IPS DF 6.9 (cell line): ENCODE measurements around the gene LHX2.

Experiments used
- DNase-seq: peaks from one replicate; pipeline ENCODE4 v3.0.0-alpha.2; 2013; ENCODE audit warnings: low read depth, low spot score
- H3K27ac ChIP-seq: one replicate; pipeline ENCODE4 v1.5.1; 2013; ENCODE audit warnings: low read length, control low read depth
- H3K27me3 ChIP-seq: 2 replicates; pipeline ENCODE4 v1.6.1; 2013; ENCODE audit warnings: mild to moderate bottlenecking, low read length; ENCODE audit not compliant: control insufficient read depth, insufficient read depth
- H3K36me3 ChIP-seq: 2 replicates; pipeline ENCODE4 v1.6.1; 2013; ENCODE audit warnings: low read length; ENCODE audit not compliant: control insufficient read depth, insufficient read depth
- H3K4me1 ChIP-seq: 2 replicates; pipeline ENCODE4 v1.6.1; 2013; ENCODE audit warnings: low read length; ENCODE audit not compliant: control insufficient read depth, insufficient read depth
- H3K4me3 ChIP-seq: 2 replicates; pipeline ENCODE4 v1.5.1; 2013; ENCODE audit warnings: mild to moderate bottlenecking, low read length
- H3K9me3 ChIP-seq: 2 replicates; pipeline ENCODE4 v1.6.1; 2013; ENCODE audit warnings: low read length, inconsistent platforms; ENCODE audit not compliant: control insufficient read depth, insufficient read depth
- WGBS: extraction: QIAGEN DNeasy Blood & Tissue Kit; methylation state at CpG from one replicate; pipeline ENCODE4 v1.1.7; 2013; ENCODE audit warnings: mixed read lengths, missing lambda C conversion rate; ENCODE audit not compliant: insufficient read length, insufficient coverage; 5-methylcytosine and 5-hydroxymethylcytosine counted together

The LHX2 gene

DNA sequence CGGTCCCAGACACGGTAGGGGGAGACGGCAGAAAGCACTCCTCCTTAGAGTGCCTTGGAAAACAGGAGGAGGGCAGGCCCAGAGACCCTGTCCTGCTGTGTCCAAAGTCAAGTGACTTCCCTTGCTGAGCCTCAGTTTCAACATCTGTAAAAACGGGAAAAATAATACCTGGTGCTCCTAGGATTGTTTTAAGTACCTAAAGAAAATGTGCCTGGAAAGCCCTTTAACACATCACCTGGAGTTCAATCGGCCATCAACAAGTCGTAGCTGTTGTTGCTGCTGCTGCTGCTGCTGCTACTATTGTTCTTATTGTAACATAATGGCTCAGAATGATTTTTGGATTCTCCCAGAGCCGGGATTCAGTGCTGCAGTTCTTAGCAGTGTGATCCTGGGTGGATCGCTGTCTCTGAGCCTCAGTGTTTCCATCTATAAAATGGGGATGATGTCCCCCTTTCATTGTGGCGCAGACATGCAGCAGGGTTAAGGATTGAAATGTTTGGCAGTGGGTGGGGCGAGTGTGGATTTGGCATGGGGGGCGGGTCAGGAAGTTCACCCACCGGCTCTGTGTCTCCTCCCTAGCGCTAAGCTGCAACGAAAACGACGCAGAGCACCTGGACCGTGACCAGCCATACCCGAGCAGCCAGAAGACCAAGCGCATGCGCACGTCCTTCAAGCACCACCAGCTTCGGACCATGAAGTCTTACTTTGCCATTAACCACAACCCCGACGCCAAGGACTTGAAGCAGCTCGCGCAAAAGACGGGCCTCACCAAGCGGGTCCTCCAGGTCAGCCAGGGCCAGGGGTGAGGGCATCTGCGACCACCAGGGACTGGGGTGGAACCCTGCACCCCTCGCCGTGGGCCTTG is 9.2 kb downstream of the LHX2 start:
- Histone ChIP-seq H3K4me3 (no peak overlapping the region), H3K27ac (no peak overlapping the region), H3K4me1 (peaks cover 5% of the 10 kb centered on the region), H3K36me3 (no peaks in the 10 kb centered on the region), H3K9me3 (no peaks in the 10 kb centered on the region), H3K27me3 (peaks cover 51% of the 10 kb centered on the region)
- no peak for DNase-seq
- WGBS, result no CpG with 5 or more reads among the region's 31 CpGs

DNA sequence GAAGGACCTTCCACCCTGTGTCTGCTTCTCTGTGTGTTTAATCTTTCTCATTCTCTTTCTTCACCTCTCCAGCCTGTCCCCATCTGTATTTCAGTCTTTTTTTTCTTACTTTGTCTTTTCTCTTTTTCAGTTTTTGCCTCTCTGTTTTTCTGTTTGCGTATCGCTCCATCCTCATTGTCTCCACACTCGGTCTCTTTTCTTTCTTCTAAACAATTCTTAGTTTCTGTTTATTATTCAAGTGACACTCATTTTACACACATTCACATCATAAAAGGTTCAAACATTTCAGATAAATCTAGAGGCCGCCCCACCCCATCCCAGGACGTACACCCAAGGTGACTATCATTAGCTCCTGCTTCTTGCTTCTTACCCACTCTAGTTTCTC is 9.8 kb downstream of the LHX2 start:
- WGBS, result no CpG with 5 or more reads among the region's 5 CpGs
- Histone ChIP-seq H3K36me3 (no peaks in the 10 kb centered on the region), H3K4me3 (no peak overlapping the region), H3K9me3 (no peaks in the 10 kb centered on the region), H3K27me3 (peaks cover 46% of the 10 kb centered on the region), H3K4me1 (peaks cover 5% of the 10 kb centered on the region), H3K27ac (no peak overlapping the region)
- DNase-seq, result no peak

DNA sequence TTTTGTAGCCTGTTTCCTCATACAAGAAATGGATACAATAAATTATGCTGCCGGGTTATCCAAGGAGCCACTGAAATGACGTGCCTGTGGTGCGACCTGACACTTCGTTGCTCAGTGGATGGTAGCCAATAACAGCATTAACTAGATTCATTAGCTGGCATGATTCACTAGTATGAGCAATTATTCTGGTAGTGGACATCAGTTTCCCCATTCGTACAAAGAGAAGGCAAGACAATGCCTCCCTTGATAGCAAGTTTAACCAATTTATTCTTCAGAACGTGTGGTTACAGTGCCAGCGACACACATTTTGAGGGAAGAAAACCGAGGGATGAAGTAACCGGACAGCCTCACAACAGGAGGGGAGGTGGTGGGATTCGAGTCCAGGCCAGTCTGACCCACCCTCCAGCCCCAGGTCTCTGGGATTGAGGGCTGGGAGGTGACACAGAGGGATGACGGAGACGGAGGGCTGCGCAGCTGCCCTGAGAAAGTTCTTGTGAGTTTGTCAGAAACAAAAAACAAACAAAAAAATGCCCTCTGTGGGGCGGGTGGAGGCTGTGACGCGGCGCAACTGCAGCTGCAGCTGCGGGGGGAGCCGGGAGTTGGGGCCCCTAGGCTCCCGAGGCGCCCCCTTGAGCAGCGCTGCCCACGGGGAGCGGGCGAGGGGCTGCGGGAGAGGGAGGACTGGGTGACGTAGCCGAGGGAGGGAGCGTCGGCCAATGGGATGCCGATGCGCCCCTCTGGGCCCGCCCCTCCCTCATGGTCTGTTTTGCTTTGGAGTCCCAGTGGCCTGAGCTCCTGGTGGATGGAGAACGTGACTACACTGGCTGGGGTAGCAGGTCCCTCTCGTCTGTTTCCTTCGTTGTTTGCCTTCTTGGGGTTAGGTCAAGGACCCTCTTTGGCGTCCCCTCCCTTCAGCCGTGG is 10.9 kb downstream of the LHX2 start:
- Histone ChIP-seq H3K36me3 (no peaks in the 10 kb centered on the region), H3K4me3 (no peak overlapping the region), H3K27me3 (peaks cover 35% of the 10 kb centered on the region), H3K4me1 (peaks cover 2% of the 10 kb centered on the region), H3K9me3 (no peaks in the 10 kb centered on the region), H3K27ac (no peak overlapping the region)
- no CpG with 5 or more reads among the region's 38 CpGs for WGBS
- DNase-seq, result no peak

DNA sequence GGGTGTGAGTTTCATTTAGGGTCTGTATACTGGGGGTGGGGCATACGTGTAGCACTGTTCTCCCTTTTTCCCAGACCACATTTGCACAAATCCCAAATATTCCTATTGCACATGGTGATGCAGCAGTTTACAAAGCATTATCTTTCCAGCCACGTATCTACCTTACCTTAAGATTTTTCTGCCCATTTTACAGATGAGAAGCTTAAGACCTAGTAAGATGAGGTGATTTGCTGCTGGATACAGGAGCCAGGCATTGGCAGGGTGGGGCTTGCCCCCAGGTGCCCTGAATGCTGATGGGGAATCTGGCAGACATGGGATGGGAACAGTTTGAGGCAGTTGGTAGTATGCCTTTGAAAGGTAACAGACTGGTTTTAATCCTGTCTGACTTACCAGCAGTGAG is 12.5 kb downstream of the LHX2 start:
- no peaks in the 10 kb centered on the region for H3K36me3 ChIP-seq
- H3K27ac ChIP-seq, result no peak overlapping the region
- no peak overlapping the region for H3K4me3 ChIP-seq
- no CpG with 5 or more reads among the region's 2 CpGs for WGBS
- DNase-seq, result no peak
- H3K9me3 ChIP-seq, result no peaks in the 10 kb centered on the region
- H3K27me3 ChIP-seq, result peaks cover 30% of the 10 kb centered on the region
- peaks cover 2% of the 10 kb centered on the region; the same call in 1 of the 2 replicates for H3K4me1 ChIP-seq

DNA sequence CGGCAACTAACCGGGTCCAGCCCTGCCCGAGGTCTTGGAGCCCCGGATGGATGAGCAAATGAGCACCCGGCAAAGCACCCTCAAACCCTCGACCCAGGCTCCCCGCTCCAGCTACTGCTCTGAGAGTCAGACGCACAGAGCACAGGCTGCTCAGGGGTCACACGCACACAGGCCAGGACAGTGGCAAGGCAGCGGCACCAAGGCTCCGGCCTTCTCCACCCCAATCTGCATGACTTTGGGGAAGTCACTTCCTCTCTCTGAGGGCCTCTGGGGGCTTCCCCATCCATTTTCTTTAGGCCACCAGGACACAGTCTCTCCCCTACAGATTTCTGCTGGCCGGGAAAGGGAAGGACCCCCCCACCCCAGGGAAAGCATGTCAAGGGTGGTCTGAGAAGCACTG is 18.0 kb downstream of the LHX2 start:
- no peaks in the 10 kb centered on the region; the same call in 1 of the 2 replicates for H3K27me3 ChIP-seq

DNA sequence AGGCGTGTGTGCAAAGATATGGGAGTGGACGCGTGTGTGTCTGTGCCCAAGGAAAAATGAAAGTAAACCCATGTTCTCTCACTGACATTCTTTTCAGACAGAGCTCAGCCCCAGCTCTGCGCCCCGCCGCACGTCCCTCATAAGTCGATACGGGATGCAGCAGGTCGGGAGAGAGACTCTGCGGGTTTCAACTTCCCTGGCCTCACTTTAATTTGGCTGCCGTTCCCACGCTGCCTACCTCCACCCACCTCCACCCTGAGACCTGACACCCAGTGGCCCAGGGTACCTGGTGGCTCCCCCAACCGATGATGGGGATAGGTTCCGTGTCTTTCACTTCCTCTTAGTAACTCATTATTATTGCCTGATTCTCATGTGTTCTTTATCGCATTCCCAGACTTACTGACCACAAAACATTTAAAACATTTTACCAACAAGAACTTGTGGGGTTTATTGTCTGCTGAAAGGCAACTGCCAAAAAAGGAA is 19.4 kb downstream of the LHX2 start:
- Histone ChIP-seq H3K4me3 (no peak overlapping the region), H3K4me1 (no peaks in the 10 kb centered on the region), H3K27ac (no peak overlapping the region), H3K9me3 (no peaks in the 10 kb centered on the region), H3K27me3 (no peaks in the 10 kb centered on the region; the same call in 1 of the 2 replicates), H3K36me3 (no peaks in the 10 kb centered on the region)
- no peak for DNase-seq
- no CpG with 5 or more reads among the region's 16 CpGs for WGBS

More for the DNA sequence above, 18.0 kb downstream of the LHX2 start:
- Histone ChIP-seq H3K36me3 (no peaks in the 10 kb centered on the region), H3K4me3 (no peak overlapping the region), H3K4me1 (no peaks in the 10 kb centered on the region), H3K9me3 (no peaks in the 10 kb centered on the region), H3K27ac (no peak overlapping the region)
- no peak for DNase-seq
- WGBS, result no CpG with 5 or more reads among the region's 12 CpGs

DNA sequence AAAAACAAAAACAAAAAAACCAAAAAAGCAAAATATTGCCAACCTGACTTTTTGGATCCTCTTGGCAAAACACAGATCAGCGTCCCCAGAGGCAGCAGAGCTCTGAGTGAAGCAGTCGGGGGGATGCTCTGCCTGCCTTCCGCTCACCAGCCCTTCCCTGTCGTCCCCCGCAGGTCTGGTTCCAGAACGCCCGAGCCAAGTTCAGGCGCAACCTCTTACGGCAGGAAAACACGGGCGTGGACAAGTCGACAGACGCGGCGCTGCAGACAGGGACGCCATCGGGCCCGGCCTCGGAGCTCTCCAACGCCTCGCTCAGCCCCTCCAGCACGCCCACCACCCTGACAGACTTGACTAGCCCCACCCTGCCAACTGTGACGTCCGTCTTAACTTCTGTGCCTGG is 20.7 kb downstream of the LHX2 start:
- no peaks in the 10 kb centered on the region; the same call in 1 of the 2 replicates for H3K27me3 ChIP-seq
- no peaks in the 10 kb centered on the region for H3K9me3 ChIP-seq
- H3K4me3 ChIP-seq, result no peak overlapping the region; the same call in 1 of the 2 replicates
- H3K36me3 ChIP-seq, result no peaks in the 10 kb centered on the region
- no CpG with 5 or more reads among the region's 24 CpGs for WGBS
- no peak overlapping the region for H3K27ac ChIP-seq
- no peak for DNase-seq
- no peaks in the 10 kb centered on the region for H3K4me1 ChIP-seq

DNA sequence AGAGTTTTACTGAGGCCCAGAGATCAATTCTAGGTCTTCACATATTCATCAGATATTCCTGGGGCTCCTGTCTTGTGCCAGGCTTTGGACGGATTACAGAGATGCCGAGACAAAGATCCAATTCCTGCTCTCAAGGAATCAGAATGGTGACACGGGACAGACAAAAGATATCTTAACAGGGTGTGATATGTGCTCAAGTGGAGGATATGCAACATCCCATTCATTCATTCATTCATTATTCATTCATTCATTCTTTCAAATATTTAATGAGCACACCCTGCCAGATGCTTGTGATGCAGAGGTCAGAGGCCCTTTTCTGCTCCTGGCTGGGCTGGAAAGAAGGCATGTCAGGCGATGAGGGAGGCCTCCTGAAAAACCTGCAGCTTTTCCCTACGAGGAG is 21.8 kb downstream of the LHX2 start:
- no peak overlapping the region for H3K4me3 ChIP-seq
- DNase-seq, result no peak
- no peaks in the 10 kb centered on the region for H3K36me3 ChIP-seq
- H3K4me1 ChIP-seq, result no peaks in the 10 kb centered on the region
- H3K27ac ChIP-seq, result no peak overlapping the region
- WGBS, result no CpG with 5 or more reads among the region's 5 CpGs
- H3K9me3 ChIP-seq, result no peaks in the 10 kb centered on the region
- H3K27me3 ChIP-seq, result no peaks in the 10 kb centered on the region; the same call in 1 of the 2 replicates

DNA sequence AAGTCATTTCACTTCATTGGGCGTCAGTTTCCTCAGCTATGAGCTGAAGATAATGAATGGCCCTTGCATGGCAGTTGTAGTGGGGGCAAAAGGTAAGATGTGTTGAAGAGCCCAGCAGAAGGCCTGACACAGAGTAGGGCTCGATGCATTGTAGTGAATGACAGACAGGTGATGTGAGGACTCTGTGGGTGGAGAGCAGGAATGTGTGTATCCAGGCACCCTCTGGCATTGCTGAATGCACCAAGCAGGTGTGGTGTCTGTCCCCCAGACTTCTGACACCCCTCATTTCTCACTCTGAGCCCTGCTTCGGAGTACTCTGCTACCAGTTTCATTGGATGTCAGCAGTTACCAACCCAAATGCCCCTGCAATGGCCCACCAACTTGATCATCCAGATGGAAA is 22.4 kb downstream of the LHX2 start:
- no peaks in the 10 kb centered on the region; the same call in 1 of the 2 replicates for H3K27me3 ChIP-seq

DNA sequence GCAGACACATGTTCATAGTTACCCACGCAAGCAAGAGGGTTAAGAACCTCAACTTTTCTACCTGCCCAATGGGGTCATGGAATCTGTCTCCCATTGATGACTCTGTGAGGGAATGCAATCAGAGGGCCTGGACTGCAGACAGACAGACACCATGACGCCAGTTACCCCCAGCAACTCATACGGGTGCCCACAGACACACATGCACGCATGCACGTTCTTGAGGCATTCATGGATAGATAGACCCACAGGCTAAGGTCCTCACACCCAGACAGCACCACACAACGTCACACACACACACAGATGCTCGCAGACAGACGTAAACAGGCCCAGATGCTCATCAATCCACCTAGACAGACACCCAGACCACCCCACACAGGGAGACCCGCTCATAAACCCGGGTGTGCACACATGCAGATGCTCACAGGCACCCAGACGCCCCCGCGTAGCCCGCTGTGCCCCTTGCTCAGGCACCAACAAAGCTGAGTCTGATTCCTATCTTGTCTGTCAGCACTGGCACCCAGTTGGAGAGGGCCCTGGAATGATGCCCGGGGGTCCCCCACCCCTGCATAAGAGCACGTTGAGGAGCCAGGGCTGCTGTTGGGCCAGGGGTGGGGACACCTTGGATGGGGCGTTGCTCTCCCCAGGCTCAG is 23.6 kb downstream of the LHX2 start:
- Histone ChIP-seq H3K9me3 (no peaks in the 10 kb centered on the region), H3K36me3 (no peaks in the 10 kb centered on the region), H3K27me3 (peaks cover 7% of the 10 kb centered on the region; the same call in 1 of the 2 replicates), H3K4me1 (no peaks in the 10 kb centered on the region), H3K27ac (no peak overlapping the region), H3K4me3 (no peak overlapping the region)
- WGBS, result no CpG with 5 or more reads among the region's 17 CpGs
- no peak for DNase-seq

More for the DNA sequence above, 22.4 kb downstream of the LHX2 start:
- DNase-seq, result no peak
- Histone ChIP-seq H3K36me3 (no peaks in the 10 kb centered on the region), H3K27ac (no peak overlapping the region), H3K9me3 (no peaks in the 10 kb centered on the region), H3K4me3 (no peak overlapping the region), H3K4me1 (no peaks in the 10 kb centered on the region)
- WGBS, result no CpG with 5 or more reads among the region's 3 CpGs
